ENCODE results near the gene ACTL9. TPM values are rescaled to one million over a fixed set of nuclear protein-coding genes. Genes with fewer than 3 reads are reported as not detected.
"Not testable (repeated sequence)": the region's sequence is repeated elsewhere in the genome, so short reads cannot be mapped to it uniquely, and the experiment has no call there.

The ACTL9 gene
- total RNA-seq, 4 donors from 2014 or later, result not detected

GRCh38 chr19:8722032-8722431 lies 23.4 kb upstream of the ACTL9 start:
- 51 to 62% methylated on average over 2 of the region's 2 CpGs for WGBS, 2 donors
- DNase-seq (ENCODE audit: low spot score in 2 of 2), result no peak
- intact Hi-C loops (cut with DNase I; ENCODE audit: low total_unique reads), result no loop called here
- TF ChIP-seq CTCF (IDR thresholded peaks at IDR 0.05), result no peak
- TF ChIP-seq POLR2A (IDR thresholded peaks at IDR 0.05), result no peak
- no peak overlapping the region for H3K4me3 ChIP-seq (ENCODE audit: low read depth, poor library complexity, severe bottlenecking)

GRCh38 chr19:8721334-8721733 lies 22.7 kb upstream of the ACTL9 start, which contains the start of gene OR2Z1:
Gene OR2Z1 (plus strand): TSS chr19:8721634. CDS start chr19:8731029, 9,395 bp downstream.
- intact Hi-C loops (cut with DNase I; ENCODE audit: low total_unique reads), result no loop called here
- DNase-seq (ENCODE audit: low spot score in 2 of 2), result no peak
- 57 to 80% methylated on average over 1 of the region's 1 CpG for WGBS, 2 donors
- TF ChIP-seq CTCF (IDR thresholded peaks at IDR 0.05) (no peak), POLR2A (IDR thresholded peaks at IDR 0.05) (no peak)
- H3K4me3 ChIP-seq (ENCODE audit: low read depth, poor library complexity, severe bottlenecking), result no peak within 1 kb of the TSS

- DNase-seq (ENCODE audit: low spot score in 2 of 2); intact Hi-C loops (cut with DNase I; ENCODE audit: low total_unique reads); H3K4me3 ChIP-seq (ENCODE audit: low read depth, poor library complexity, severe bottlenecking): not testable (repeated sequence)
- 84% methylated on average over 7 of the region's 7 CpGs for WGBS, 2 donors
These were observed 11.7 kb upstream of the ACTL9 start for GRCh38 chr19:8710337-8710736.

- WGBS, 2 donors, result 17 to 18% methylated on average over 5 of the region's 5 CpGs
- DNase-seq (ENCODE audit: low spot score in 2 of 2), result no peak
- H3K4me3 ChIP-seq (ENCODE audit: low read depth, poor library complexity, severe bottlenecking), result no peak overlapping the region
- intact Hi-C loops (cut with DNase I; ENCODE audit: low total_unique reads), result no loop called here
- TF ChIP-seq POLR2A (IDR thresholded peaks at IDR 0.05) (no peak), CTCF (IDR thresholded peaks at IDR 0.05) (no peak)
These were observed 7.1 kb upstream of the ACTL9 start for GRCh38 chr19:8705742-8706141.

GRCh38 chr19:8705304-8705703 lies 6.7 kb upstream of the ACTL9 start:
- H3K4me3 ChIP-seq (ENCODE audit: low read depth, poor library complexity, severe bottlenecking); intact Hi-C loops (cut with DNase I; ENCODE audit: low total_unique reads); DNase-seq (ENCODE audit: low spot score in 2 of 2): not testable (repeated sequence)
- 51 to 55% methylated on average over 3 of the region's 3 CpGs for WGBS, 2 donors

GRCh38 chr19:8703223-8703622 lies 4.6 kb upstream of the ACTL9 start:
- DNase-seq (ENCODE audit: low spot score in 2 of 2), result no peak
- intact Hi-C loops (cut with DNase I; ENCODE audit: low total_unique reads), result no loop called here
- WGBS, 2 donors, result 17 to 22% methylated on average over 7 of the region's 7 CpGs
- H3K4me3 ChIP-seq (ENCODE audit: low read depth, poor library complexity, severe bottlenecking), result no peak overlapping the region
- TF ChIP-seq CTCF (IDR thresholded peaks at IDR 0.05) (no peak), POLR2A (IDR thresholded peaks at IDR 0.05) (no peak)

GRCh38 chr19:8702350-8702749 lies 3.8 kb upstream of the ACTL9 start:
- intact Hi-C loops (cut with DNase I; ENCODE audit: low total_unique reads), result no loop called here
- no peak for DNase-seq (ENCODE audit: low spot score in 2 of 2)
- TF ChIP-seq POLR2A (IDR thresholded peaks at IDR 0.05) (no peak), CTCF (IDR thresholded peaks at IDR 0.05) (no peak)
- H3K4me3 ChIP-seq (ENCODE audit: low read depth, poor library complexity, severe bottlenecking), result no peak overlapping the region
- WGBS, 2 donors, result 25 to 32% methylated on average over 5 of the region's 5 CpGs
